BJ (cell line): ENCODE results near the gene GRM5. TPM values are rescaled to one million over a fixed set of nuclear protein-coding genes. Genes with fewer than 3 reads are reported as not detected.

Experiments
- CTCF ChIA-PET: fragments of 350-600 bp; formaldehyde crosslinking; extraction: SDS; loops from one replicate; lab custom pipeline; 2021; ENCODE audit warnings: antibody characterized with exemption, inconsistent platforms; lab: Yijun Ruan, JAX
- POLR2A ChIA-PET: fragments of 300-600 bp; sonication (Branson Sonifier 250); formaldehyde crosslinking; extraction: SDS; loops from one replicate; lab custom pipeline; 2021; ENCODE audit warnings: antibody characterized with exemption; lab: Charles Lee
- DNase-seq: peaks from one replicate; pipeline ENCODE4 v3.0.0-alpha.2; 2011; ENCODE audit warnings: low read depth
- H3K27me3 ChIP-seq: 2 replicates; pipeline ENCODE4 v1.6.0; 2011; ENCODE audit warnings: low read length; ENCODE audit not compliant: control insufficient read depth, insufficient read depth
- H3K36me3 ChIP-seq: 2 replicates; pipeline ENCODE4 v1.5.1; 2011; ENCODE audit warnings: low read length; ENCODE audit not compliant: control insufficient read depth, insufficient read depth
- H3K4me3 ChIP-seq: 2 replicates; pipeline ENCODE4 v1.5.1; 2011; ENCODE audit warnings: low read depth, mild to moderate bottlenecking, control low read depth, low read length
- polyA plus RNA-seq: library from polyadenylated mRNA; depleted of rRNA; stranded (reverse); fragments of >200 nt; gene quantifications from 2 replicates; pipeline ENCODE4 v1.2.3, GENCODE V29; 2011
- TF ChIP-seq, protein P1 (sequence below): IDR thresholded peaks from 2 replicates; pipeline ENCODE4 v1.5.1; 2011; ENCODE audit warnings: low read depth, mild to moderate bottlenecking, control low read depth, inconsistent platforms, low read length, moderate library complexity; ENCODE audit not compliant: insufficient read depth

The GRM5 gene
- polyA plus RNA-seq, 1 experiment: not detected

- CTCF ChIA-PET: no interaction called here
Measured at GRCh38 chr11:88644724-88645123, 421.1 kb downstream of the GRM5 start.

DNA sequence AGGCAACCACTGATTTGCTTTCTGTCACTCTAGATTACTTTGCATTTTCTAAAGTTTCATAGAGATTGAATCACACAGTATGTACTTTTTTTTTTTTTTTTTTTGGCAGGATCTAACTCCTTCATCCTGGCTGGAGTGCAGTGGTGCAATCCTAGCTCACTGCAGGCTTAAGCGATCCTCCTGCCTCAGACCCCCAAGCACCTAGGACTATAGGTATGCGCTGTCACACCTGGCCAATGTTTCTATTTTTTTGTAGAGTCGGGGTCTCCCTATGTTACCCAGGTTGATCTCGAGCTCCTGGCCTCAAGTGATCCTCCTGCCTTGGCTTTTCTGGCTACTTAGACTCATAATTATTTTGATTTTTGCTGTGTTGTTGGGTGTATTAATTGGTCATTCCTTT is 433.6 kb downstream of the GRM5 start:
- TF ChIP-seq, protein P1, sequence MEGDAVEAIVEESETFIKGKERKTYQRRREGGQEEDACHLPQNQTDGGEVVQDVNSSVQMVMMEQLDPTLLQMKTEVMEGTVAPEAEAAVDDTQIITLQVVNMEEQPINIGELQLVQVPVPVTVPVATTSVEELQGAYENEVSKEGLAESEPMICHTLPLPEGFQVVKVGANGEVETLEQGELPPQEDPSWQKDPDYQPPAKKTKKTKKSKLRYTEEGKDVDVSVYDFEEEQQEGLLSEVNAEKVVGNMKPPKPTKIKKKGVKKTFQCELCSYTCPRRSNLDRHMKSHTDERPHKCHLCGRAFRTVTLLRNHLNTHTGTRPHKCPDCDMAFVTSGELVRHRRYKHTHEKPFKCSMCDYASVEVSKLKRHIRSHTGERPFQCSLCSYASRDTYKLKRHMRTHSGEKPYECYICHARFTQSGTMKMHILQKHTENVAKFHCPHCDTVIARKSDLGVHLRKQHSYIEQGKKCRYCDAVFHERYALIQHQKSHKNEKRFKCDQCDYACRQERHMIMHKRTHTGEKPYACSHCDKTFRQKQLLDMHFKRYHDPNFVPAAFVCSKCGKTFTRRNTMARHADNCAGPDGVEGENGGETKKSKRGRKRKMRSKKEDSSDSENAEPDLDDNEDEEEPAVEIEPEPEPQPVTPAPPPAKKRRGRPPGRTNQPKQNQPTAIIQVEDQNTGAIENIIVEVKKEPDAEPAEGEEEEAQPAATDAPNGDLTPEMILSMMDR: no peak
- no peak overlapping the region for H3K4me3 ChIP-seq
- ChIA-PET CTCF (no interaction called here), POLR2A (no interaction called here)
- no peak for DNase-seq
- no peaks in the 10 kb centered on the region for H3K36me3 ChIP-seq
- H3K27me3 ChIP-seq: no peaks in the 10 kb centered on the region

More at GRCh38 chr11:88644724-88645123, 421.1 kb downstream of the GRM5 start:
- no peaks in the 10 kb centered on the region for H3K36me3 ChIP-seq
- POLR2A ChIA-PET: no interaction called here
- H3K4me3 ChIP-seq: no peak overlapping the region
- TF ChIP-seq, protein P1: no peak
- H3K27me3 ChIP-seq: no peaks in the 10 kb centered on the region
- no peak for DNase-seq

- no peaks in the 10 kb centered on the region for H3K27me3 ChIP-seq
- ChIA-PET CTCF (no interaction called here), POLR2A (no interaction called here)
- H3K36me3 ChIP-seq: no peaks in the 10 kb centered on the region
- DNase-seq: no peak
- no peak overlapping the region for H3K4me3 ChIP-seq
- TF ChIP-seq, protein P1: no peak
Measured at GRCh38 chr11:88631497-88631896, 434.3 kb downstream of the GRM5 start.

GRCh38 chr11:88629496-88629895 is 436.3 kb downstream of the GRM5 start:
- ChIA-PET POLR2A (interaction anchor here (0.7 kb wide), 1 partner anchor 246 kb away, joined by 3 read pairs; no protein-coding TSS in a partner anchor), CTCF (interaction anchor here (0.6 to 1.6 kb wide), 3 partner anchors 32 to 985 kb away, joined by 3 to 4 read pairs (median 3); no protein-coding TSS in a partner anchor)
- no peak overlapping the region for H3K4me3 ChIP-seq
- TF ChIP-seq, protein P1: no peak
- H3K36me3 ChIP-seq: no peaks in the 10 kb centered on the region
- DNase-seq: no peak
- H3K27me3 ChIP-seq: no peaks in the 10 kb centered on the region

DNA sequence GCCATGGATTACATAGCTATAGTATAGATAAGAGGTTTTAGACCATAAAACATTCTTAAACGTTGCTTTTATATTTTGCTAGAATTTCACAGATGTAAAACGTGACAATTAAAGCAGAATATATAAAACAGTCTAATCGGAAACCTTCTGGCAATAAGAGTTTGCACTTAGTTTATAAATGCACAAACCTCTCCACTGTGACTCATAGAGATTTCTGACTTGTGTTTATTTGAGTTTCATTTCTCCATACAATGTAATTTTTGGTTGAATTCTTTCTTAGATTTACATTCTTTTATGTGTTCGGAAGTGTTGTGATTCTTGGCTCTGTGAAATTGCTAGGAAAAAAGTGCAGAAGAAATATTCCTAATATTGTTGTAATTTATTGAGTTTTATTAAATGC is 439.6 kb downstream of the GRM5 start:
- Histone ChIP-seq H3K27me3 (no peaks in the 10 kb centered on the region), H3K4me3 (no peak overlapping the region), H3K36me3 (no peaks in the 10 kb centered on the region)
- ChIA-PET POLR2A (no interaction called here), CTCF (no interaction called here)
- no peak for DNase-seq
- TF ChIP-seq, protein P1: no peak
